Suppressor macrophage (primary cell): ENCODE measurements around the gene MYD88.
A peak's percentile ranks its signal among the peaks of the same experiment; 100 is the strongest.
"Not testable (repeated sequence)": the region's sequence is repeated elsewhere in the genome, so short reads cannot be mapped to it uniquely, and the experiment has no call there.

ENCODE experiments used
- DNase-seq, 4 experiments: peaks; one replicate each; pipeline ENCODE4 v3.0.0-alpha.2; 2020 to 2022

Gene MYD88

DNA sequence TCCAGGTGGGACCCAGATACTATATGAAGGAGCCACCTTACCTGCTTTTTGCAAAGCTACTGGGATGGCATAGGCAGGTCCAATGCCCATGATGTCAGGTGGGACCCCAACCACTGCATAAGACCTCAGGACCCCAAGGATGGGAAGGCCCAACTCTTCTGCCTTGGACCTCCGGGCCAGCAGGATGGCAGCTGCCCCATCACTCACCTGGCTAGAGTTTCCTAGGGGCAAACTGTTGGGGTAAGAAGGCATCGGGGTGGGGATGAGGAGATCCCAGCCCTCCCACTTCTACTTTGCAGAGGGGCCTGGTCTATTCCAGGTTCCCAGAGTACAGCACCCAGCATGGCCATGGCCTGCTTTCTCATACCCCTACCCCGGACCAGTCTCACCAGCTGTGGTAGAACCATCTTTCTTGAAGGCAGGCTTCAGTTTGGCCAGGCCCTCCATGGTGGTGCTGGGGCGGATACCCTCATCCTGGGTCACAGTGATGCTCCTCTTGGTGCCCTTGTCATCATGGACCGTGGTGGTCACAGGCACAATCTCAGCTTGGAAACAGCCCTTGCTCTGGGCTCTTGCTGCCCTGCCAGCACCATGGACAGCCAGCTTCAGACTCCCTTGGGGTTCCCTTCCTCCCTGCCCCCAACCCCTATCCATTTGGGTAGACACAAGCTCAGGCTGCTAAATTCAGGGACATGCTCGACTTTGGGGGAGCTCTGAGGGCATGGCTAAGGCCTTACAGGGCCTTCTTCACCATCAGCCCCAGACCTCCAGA is 12.2 kb upstream of the MYD88 start:
- DNase-seq: no peak

DNA sequence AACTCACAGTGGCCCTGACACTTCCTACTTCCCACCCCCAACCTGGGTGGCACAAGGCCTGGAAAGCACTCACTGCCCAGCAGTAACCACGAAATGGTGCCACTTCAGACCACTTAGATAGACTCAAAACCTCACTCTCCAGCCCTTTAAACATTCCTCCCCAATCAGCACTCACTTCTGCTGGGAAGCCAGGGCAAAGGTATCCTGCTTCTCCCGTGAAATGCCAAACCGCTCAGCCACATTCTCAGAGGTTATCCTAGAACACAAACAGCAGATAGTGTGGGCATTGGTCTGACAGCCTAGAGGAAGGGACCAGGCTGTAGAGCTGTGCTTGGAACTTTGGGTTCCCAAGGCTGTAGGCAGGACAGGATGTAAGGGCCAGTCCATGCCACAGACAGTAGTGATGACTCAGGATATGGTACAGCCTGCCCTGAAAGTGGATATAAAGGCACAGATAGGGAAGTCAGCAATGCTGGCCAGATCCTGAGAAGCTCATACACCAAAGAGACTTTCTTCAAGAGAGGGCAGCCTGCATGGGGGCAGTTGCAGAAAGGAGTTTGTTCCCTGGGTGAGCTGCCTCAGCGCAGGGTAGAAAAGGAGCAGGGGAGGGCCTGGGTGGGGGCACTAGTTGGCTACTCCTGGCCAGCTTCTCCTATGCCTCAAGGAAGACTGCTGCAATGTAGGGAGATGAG is 10.7 kb upstream of the MYD88 start:
- peak; percentile 46 to 63 (median 54) for DNase-seq

DNA sequence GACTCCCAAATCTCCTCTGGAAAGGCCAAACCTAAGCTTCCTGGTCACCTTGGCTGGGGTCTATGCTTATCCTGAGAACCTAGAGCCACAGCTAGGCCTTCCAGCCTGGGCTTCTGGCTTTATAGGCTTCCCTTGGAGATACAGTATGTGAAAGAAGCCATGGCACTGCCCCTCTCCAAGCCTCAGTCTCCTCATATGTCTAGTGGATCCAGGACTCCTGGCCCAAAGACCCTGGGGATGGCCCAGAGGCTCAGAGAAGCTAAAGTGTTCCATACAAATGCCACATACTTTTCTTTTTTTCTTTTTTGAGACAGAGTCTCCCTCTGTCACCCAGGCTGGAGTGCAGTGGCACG is 10.2 kb upstream of the MYD88 start:
- no peak for DNase-seq

DNA sequence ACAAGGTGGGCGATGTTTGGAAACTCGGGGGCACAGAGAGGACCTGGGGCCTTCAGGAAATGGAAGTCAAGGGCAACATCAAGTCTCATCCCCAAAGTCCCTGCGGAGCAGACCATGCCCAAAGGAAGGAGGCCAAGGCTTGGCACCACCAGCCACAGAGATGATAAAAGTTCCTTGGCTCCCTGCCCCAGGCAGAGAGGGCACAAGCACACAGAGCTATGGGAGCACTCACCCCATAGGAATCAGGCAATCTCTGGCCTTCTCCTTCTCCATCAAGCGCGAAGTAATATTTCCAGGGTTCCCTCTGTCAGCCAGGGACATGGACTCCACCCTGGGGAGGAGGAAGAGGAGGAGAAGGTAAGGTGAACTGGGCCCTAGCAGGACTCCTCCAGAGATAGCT is 9.4 kb upstream of the MYD88 start:
- no peak for DNase-seq

DNA sequence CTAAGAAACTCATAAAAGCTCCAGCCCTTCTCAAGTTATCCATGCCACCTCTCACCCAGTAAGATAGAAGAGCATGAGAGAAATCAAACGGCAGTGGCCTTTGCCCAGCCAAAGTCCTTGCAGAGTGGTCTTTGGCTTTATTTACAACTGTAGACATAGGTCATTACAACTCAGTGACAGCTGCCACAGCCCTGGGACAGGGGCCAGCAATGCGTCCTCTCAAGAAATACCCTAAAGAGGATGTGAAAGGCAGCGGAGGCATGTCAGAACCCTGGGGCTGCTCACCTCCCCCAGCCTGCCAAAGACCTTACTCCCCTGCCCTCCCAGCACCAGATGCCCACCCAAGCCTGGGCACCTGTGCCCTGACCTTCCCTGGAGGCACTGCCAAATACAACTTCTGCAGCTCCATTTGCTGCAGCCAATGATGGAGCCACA is 7.8 kb upstream of the MYD88 start:
- no peak for DNase-seq

DNA sequence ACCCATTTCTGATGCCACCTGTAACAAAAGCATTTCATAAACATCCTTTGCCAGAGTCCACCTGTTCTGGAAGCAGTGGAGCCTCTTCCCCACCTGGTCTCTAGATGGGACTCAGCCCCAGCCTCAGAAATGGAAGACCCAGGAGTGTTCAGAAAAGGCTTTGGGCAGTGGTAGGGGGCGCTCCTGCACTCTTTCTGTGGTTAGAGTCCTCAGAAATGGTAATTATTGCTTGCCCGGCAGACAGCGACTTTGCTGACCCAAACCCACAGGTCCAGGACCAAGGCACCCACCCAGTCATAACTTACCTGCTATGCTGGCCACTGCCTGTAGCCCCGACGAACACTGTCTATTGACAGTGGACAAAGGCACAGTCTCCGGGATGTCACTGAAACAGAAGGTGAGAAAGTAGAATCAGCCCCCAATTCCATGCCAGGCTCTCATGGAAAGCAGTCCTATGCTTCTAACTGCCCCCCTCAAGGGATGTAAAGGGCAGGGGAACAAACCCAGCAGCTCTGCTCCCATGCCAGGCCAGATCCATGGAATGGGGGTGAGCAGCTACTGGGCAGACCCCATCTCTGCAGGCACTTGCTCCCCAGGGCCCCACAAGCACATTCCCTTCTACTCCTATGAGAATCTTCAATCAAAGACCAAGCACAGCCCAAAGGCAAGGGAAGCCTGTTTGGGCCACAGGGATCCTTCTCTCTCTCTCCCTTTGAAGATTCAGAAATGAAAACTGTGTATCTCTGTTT is 6.7 kb upstream of the MYD88 start:
- DNase-seq: peak; percentile 37 to 73 (median 50)

DNA sequence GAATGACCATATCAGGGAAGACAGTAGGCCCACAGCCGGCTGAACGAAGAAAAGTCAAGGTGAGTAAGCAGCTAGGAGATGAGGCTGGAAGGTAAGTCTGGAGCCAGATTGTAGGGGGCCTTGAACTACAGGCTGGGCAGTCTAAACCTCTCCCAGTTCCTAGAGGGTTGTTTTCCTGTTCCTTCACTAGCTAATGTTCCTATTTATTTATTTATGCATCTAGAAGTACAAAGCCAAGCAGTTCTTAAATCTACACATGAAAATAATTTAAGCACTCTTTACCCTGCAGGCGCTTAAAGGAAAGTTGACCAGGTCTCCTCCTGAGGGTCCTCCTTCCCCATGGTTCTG is 5.3 kb upstream of the MYD88 start:
- DNase-seq: no peak

DNA sequence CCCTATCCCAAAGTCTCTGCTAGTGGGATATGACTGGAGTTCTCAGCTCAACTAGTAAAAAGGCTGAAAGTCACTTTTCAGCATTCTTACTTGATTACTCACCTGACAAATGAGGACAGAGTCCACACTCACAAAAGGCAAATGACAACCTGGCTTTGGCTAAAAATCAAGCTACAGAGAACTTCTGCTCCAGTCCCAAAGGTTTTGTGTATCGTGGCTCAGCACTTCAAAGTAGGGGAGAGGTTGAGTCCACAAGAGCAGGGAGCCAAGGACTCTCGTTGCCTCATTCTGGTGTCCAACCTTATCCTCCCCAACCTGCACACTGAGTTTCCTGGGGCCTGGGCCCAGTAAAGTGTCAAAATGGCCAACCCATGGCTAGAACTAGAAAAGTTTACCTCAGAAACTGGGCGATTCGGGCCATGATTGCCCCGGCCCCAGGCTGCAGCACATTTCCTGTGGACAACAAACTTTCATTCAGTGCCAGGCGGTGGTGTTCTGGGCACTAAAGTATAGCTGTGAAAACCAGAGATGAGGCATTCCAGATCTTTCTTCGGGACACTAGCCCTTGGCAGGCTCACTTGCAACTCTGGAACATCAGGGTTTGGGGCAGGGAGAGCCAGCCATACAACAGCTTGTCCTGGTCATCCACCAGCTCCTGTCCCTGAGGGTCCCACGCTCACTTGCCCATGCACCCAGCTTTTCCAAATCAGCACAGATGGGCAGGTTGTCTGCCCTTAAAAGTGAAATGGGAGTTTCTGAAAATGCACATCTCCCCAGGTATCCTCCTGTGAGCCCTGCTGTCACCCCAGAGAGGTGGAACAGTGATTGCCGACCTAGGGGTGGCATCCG is 4.7 kb upstream of the MYD88 start:
- no peak for DNase-seq

DNA sequence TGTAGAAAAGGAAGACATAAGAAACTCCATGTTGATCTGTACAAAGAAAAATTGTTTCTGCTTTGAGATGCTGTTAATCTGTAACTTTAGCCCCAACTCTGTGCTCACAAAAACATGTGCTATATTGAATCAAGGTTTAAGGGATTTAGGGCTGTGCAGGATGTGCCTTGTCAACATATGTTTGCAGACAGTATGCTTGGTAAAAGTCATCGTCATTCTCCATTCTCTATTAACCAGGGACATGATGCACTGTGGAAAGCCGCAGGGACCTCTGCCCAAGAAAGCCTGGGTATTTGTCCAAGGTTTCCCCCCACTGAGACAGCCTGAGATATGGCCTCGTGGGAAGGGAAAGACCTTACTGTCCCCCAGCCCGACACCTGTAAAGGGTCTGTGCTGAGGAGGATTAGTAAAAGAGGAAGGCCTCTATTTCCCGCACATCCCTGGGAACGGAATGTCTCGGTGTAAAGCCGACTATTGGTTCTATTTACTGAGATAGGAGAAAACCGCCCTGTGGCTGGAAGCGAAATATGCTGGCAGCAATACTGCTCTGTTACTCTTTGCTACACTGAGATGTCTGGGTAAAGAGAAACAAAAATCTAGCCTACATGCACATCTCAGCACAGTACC is 3.8 kb upstream of the MYD88 start:
- DNase-seq: not testable (repeated sequence)

DNA sequence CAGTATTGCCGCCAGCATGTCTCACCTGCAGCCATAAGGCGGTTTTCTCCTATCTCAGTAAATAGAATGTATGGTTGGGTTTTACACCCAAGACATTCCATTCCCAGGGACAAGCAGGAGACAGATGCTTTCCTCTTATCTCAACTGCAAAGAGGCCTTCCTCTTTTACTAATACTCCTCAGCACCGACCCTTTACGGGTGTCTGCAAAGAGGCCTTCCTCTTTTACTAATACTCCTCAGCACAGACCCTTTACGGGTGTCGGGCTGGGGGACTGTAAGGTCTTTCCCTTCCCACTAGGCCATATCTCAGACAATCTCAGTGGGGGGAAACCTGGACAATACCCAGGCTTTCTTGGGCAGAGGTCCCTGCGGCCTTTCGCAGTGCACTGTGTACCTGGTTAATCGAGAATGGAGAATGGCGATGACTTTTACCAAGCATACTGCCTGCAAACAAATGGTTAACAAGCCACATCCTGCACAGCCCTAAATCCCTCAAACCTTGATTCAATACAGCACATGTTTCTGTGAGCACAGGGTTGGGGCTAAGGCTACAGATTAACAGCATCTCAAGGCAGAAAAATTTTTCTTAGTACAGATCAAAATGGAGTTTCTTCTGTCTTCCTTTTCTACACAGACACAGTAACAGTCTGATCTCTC is 2.7 kb upstream of the MYD88 start:
- peak; percentile 11 to 51 (median 47) for DNase-seq

DNA sequence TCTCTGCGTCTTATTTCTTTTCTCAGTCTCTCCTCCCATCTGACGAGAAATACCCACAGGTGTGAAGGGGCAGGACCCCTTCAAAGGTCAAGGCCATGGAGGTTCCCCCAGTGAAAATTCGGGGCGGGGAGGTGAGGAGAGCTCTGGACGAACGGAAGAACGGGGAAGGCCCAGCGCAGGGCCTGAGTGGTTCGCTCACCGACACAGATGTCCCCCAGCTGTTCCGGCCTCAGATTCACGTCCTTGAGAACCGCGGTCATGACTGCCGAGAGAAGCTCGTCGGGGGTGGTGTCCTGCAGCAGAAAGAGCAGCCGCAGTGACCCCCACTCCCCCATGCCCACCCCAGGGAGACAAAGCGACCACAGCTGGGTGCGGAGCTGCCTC is 2.1 kb upstream of the MYD88 start:
- DNase-seq: peak; percentile 18 to 56 (median 34)

DNA sequence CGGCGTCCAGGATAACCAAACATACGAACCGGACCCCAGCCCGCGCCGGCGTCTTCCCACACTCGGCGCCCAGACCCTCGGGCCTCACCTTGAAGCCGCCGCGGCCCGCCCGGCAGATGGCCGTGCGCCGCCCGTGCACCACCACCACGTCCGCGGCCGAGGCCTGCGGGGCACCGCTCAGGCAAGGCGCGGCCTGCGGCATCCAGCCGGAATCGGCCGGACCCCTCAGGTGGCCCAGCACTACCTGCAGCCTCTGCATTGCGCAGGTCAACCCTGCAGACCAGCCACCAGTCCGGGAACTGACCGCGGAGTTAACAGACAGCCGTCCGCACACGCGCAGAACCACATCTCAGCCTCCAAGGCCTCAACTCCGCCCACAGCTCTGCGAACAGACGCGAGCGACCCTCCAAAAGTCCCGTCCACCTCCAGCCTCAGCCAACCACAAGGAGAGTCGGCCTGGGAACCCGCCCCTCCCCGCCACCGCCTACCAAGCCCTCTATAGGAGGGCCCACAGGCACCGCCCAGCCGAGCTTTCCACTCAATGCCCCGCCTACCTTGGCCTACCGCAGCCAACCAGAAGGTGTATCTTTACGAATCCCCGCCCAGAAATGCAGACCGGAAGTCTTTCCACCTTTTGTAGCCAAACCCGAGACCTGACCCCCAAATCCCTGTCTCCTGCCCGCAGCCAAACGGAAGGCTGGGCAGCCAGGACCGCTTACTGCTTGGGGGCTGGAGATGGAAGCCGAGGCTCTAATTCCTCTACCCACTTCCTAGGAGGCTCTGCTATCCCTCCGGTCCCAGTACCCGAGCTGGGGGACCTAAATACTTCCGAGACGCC is 1.5 kb upstream of the MYD88 start, which contains the start of gene ACAA1:
ACAA1 (minus strand) TSS at position 351 of the 838 bp plus-strand sequence; CDS start at position 259, 92 bp downstream.
- DNase-seq: peak; percentile 98 to 99 (median 99)

DNA sequence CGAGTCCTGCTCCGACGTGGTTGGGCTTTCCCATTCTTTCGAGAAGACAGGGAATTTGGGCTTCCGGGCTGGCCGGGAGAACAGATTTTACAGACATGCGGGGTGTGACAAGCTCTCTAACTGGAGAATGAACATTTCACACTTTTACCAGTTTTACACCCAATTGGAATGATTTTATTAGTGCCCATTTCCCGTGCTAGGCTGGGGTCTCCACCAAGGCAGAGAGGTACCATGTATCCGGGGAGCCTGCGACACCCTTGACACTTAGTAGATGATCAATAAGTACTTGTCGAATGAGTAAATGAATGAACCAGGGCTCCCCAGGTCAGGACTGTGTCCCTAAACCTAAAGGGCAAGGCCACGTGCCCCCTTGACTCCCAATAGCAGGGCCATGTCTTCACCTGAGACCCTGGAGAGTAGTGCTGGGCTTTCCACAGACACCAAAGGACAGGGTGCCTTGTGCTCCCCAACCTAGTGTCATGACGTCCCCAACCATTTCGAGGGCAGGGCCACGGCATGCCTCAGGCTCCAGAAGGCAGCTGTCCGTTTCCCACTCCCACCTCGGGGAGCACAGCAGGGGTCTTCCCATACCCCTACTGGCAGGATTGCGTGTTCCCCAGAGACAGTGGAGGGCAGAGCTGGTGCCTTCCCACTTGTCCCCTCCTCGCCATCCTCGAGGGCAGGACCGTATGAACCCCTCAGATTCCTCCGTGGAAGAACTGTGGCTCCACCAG is 679 bp upstream of the MYD88 start:
- peak in 1 of 4 experiments; percentile 25 for DNase-seq

DNA sequence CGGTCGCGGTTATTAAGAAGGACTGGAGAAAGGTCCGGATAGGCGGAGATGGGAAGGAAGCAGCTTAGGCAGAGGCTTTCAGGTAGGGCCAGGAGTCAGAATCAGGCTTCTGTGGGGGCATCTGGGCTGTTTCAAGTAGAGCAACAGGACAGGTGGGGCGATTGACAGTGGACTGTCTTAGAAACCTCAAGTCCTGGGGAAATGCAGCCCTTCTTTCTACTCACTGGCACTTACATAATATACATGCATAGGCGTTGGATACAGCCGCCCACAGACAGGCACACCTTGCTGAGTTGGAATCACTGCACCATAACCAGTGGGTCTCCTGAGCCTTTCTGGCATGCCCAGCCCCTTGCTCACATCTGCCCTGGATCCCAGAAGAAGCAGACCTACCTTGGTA is 730 bp downstream of the MYD88 start:
- no peak for DNase-seq

DNA sequence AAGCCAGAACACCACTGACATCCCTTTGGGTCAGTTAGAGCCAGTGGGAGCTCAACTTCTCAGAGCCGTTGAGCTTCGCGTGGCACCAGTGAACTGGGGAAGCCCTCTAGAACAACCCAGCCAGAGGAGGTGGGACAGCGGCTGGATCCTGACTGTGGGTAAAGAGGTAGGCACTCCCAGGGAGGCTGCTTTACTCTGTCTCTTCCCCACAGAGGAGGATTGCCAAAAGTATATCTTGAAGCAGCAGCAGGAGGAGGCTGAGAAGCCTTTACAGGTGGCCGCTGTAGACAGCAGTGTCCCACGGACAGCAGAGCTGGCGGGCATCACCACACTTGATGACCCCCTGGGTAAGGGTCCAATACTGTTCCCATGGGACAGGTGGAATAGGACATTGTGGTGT is 1.2 kb downstream of the MYD88 start:
- DNase-seq: no peak

DNA sequence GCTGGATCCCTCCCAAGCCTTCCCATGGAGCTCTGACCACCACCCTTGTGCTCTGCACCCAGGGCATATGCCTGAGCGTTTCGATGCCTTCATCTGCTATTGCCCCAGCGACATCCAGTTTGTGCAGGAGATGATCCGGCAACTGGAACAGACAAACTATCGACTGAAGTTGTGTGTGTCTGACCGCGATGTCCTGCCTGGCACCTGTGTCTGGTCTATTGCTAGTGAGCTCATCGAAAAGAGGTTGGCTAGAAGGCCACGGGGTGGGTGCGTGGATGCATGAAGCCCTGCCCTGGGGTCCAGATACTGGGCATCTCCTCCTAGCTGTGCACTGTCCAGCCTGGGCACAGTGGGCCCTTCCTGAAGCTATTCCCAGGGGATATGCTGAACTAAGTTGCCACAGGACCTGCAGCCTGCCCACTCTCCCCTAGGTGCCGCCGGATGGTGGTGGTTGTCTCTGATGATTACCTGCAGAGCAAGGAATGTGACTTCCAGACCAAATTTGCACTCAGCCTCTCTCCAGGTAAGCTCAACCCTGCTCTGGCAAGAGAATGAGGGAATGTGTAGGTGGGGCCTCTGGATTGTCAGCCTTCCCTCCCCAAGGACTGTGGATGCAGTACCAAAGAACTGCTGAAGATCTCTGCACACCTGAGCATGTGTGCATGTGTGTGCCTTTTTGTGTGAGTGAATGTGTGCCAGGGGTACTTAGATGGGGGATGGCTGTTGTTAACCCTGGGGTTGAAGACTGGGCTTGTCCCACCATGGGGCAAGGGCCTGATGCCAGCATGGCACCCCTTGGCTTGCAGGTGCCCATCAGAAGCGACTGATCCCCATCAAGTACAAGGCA is 2.1 kb downstream of the MYD88 start:
- DNase-seq: no peak

DNA sequence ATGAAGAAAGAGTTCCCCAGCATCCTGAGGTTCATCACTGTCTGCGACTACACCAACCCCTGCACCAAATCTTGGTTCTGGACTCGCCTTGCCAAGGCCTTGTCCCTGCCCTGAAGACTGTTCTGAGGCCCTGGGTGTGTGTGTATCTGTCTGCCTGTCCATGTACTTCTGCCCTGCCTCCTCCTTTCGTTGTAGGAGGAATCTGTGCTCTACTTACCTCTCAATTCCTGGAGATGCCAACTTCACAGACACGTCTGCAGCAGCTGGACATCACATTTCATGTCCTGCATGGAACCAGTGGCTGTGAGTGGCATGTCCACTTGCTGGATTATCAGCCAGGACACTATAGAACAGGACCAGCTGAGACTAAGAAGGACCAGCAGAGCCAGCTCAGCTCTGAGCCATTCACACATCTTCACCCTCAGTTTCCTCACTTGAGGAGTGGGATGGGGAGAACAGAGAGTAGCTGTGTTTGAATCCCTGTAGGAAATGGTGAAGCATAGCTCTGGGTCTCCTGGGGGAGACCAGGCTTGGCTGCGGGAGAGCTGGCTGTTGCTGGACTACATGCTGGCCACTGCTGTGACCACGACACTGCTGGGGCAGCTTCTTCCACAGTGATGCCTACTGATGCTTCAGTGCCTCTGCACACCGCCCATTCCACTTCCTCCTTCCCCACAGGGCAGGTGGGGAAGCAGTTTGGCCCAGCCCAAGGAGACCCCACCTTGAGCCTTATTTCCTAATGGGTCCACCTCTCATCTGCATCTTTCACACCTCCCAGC is 2.9 kb downstream of the MYD88 start:
- DNase-seq: no peak

DNA sequence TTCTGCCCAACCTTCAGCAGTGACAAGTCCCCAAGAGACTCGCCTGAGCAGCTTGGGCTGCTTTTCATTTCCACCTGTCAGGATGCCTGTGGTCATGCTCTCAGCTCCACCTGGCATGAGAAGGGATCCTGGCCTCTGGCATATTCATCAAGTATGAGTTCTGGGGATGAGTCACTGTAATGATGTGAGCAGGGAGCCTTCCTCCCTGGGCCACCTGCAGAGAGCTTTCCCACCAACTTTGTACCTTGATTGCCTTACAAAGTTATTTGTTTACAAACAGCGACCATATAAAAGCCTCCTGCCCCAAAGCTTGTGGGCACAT is 3.5 kb downstream of the MYD88 start:
- DNase-seq: no peak
